HL-60 (cell line): ENCODE measurements around the gene SCAMP3.

Source experiments
- DNase-seq, 2 experiments: peaks; one replicate each; pipeline ENCODE4 v3.0.0-alpha.2; 2010 to 2020; ENCODE audit warnings: low read depth in 1 of 2, low spot score in 1 of 2
- H3K27ac ChIP-seq: fragments of 250-450 bp; sonication (Bioruptor Pico); replicated peaks from 2 replicates; pipeline ENCODE4 v1.5.1; 2020; ENCODE audit warnings: mild to moderate bottlenecking, moderate library complexity
- H3K27me3 ChIP-seq: fragments of 250-450 bp; sonication (Bioruptor Pico); 2 replicates; pipeline ENCODE4 v1.5.1; 2021; ENCODE audit warnings: mild to moderate bottlenecking, moderate library complexity; ENCODE audit not compliant: insufficient read depth, poor library complexity, severe bottlenecking
- H3K4me3 ChIP-seq: replicated peaks from 2 replicates; pipeline ENCODE4 v1.5.1; 2011; ENCODE audit warnings: mild to moderate bottlenecking, control low read depth, low read length; ENCODE audit not compliant: insufficient read depth
- CTCF ChIP-seq: IDR thresholded peaks from one replicate; pipeline ENCODE4 v1.5.1; 2011; ENCODE audit warnings: low read length, control low read depth, inconsistent platforms; ENCODE audit not compliant: insufficient read depth
- GABPA ChIP-seq: IDR thresholded peaks from 2 replicates; pipeline ENCODE4 v1.6.1; 2012; ENCODE audit warnings: low read depth
- POLR2AphosphoS5 ChIP-seq: IDR thresholded peaks from 2 replicates; pipeline ENCODE4 v1.6.1; 2012; ENCODE audit warnings: low read depth
- REST ChIP-seq: IDR thresholded peaks from 2 replicates; pipeline ENCODE4 v1.6.1; 2012; ENCODE audit warnings: low read depth; ENCODE audit not compliant: insufficient replicate concordance
- SPI1 ChIP-seq: IDR thresholded peaks from 2 replicates; pipeline ENCODE4 v1.6.1; 2012; ENCODE audit warnings: low read depth, mild to moderate bottlenecking, borderline replicate concordance

The SCAMP3 gene

DNA sequence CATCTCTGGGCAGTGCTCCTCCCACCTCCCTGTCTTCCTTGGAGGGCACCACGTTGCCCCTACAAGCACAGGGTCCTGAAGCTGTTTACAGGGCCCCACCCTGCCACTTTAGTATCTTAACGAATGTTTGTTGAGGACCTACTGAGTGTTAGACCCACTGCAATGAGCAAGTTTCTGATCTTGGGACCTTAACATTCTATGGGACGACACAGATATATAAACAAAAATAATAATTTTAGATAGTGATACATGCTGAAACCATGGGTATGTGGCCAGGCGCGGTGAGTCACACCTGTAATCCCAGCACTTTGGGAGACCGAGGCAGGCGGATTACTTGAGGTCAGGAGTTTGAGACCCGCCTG lies 17.0 kb downstream of the SCAMP3 start:
- DNase-seq: no peak
- Histone ChIP-seq H3K27me3 (no peaks in the 10 kb centered on the region), H3K4me3 (peak overlapping the region; percentile 60), H3K27ac (peak overlapping the region; percentile 75)
- no peak for TF ChIP-seq CTCF
- TF ChIP-seq SPI1: no peak
- TF ChIP-seq GABPA: no peak
- TF ChIP-seq POLR2AphosphoS5: no peak

GRCh38 chr1:155244368-155245162 lies 17.6 kb downstream of the SCAMP3 start:
- Histone ChIP-seq H3K4me3 (peak overlapping the region; percentile 60), H3K27me3 (no peaks in the 10 kb centered on the region), H3K27ac (peak overlapping the region; percentile 75)
- TF ChIP-seq SPI1 (no peak), CTCF (peak; percentile 23), REST (peak; percentile 54), POLR2AphosphoS5 (peak; percentile 90), GABPA (no peak)
- peak; percentile 98 to 99 for DNase-seq

DNA sequence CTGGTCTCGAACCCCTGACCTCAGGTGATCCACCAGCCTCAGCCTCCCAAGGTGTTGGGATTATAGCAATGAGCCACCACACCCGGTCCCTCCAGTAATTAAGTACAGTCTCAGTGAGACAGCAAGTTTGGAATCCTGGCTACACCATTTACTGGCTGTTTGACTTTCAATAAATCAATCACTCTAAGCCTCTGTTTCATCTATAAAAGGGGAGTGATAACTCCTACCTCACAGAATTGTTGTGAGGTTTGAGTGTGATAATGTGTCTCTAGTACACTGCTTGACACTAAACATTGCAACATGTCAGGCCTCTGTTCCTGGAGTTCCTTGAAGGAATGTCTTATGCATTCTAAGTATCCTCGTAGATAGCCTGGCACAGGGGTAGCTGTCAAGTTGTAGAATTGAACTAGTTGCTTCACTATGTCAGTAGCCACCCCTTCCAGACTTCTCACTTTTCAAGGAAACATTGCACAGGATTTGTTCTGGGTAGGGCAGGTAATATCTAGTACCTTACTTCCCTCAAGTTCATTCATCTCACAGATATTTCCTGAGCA lies 19.3 kb downstream of the SCAMP3 start:
- no peak for TF ChIP-seq SPI1
- no peak for DNase-seq
- Histone ChIP-seq H3K27ac (no peak overlapping the region), H3K4me3 (no peak overlapping the region), H3K27me3 (no peaks in the 10 kb centered on the region)

DNA sequence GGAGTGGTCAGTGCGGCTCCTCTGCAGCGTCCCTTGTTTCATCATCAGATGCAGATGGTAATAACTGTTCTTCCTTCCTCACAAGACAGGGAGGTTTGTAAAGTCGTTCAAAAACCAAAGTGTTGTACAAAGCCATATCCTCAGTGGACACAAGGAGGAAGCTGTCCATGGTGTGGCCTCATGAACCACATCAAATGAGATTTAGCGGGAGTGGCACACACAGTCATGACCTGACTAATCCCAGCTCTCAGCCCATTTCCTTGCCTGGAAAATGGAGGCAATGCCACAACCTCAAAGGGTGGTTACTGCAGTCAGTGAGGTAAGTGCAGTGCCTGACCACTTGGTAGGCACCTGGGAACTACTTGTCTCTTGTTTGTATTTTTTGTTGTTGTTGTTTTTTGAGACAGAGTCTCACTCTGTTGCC lies 20.3 kb downstream of the SCAMP3 start:
- no peaks in the 10 kb centered on the region for H3K27me3 ChIP-seq
- peak; percentile 73 to 79 for DNase-seq
- peak overlapping the region; percentile 67 for H3K27ac ChIP-seq
- H3K4me3 ChIP-seq: no peak overlapping the region
- TF ChIP-seq SPI1 (no peak), GABPA (no peak), REST (peak; percentile 84), CTCF (no peak), POLR2AphosphoS5 (peak; percentile 46; the same call in 1 of the 2 replicates)
